HG02981 (cell line): ENCODE data around the gene SAMD1.
A peak's percentile ranks its signal among the peaks of the same experiment; 100 is the strongest.

ENCODE experiments used
- ATAC-seq: cut with Tn5 transposase; IDR thresholded peaks from one replicate; pipeline ENCODE4 v1.9.1; 2021; ENCODE audit warnings: mild to moderate bottlenecking, moderate library complexity; ENCODE audit not compliant: unreplicated experiment

The SAMD1 gene

GRCh38 chr19:14090509-14091080, at the start of gene SAMD1:
TSS of gene SAMD1 (minus strand) at chr19:14090751.
- peak; percentile 36 for ATAC-seq

GRCh38 chr19:14139944-14140343, 49.4 kb upstream of the SAMD1 start:
- ATAC-seq, result no peak

DNA sequence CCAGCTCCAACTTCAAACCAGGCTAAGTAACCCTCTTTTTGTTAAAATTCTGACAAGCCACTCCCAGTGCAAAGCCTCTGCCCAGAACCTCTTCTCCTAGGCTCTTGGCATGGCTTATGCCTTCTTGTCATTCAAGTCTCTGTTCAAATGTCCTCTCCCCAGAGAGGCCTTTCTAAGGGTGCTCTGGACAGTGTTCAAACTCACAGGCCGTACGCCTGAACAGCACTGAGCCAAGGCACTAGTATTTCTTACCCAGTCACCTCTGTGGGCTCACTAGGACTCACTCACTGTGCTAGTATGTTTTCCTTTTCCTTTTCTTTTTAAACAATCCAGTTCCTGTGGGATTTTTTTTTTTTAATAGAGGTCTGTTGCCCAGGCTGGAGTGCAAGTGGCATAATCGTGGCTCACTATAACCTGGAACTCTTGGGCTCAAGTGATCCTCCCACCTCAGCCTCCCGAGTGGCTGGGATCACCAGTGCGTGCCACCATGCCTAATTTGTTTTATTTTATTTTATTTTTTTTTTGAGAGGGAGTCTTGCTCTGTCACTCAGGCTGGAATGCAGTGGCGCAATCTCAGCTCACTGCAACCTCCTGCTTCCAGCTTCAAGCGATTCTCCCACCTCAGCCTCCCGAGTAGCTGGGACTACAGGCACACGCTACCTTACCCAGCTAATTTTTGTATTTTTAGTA, 48.2 kb upstream of the SAMD1 start:
- ATAC-seq, result no peak

DNA sequence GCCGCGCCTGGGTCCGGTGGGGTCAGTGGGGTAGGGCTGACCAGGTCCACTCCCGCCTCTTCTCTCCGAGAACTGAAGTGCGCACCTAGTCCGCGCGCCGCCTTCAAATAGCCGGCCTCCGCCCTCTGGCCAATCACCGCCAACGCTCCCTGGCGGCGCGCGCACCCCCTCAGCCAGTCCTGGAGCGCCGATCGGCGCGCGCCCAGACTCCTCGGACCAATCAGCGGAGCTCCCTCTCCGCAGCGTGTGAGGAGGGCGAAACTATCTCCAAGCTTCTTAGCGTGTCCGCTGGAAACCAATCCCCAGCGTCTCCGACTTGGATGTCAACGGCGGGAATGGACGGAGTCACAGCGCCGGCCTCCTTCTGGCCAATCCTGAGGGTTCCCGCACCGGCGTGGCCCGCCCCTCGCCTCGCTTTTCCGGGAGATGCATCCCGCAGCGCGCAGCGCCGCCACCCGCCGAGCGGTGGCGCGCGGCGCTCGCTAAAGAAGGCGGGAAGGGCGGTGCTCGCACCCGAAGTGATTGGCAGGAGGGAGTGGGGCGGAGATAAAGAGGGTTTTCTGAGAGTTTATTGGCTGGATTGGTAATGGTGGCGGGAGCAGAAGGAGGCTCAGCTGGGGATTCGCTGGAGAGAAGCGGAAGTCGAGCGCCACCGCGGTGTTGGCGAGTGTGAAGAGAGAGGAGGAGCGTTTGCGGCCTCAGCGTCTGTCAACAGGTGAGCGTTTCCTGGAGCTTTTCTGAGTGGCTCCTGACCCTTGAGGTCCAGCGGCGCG, 46.1 kb upstream of the SAMD1 start, which contains the start of gene ASF1B:
TSS of gene ASF1B (minus strand) at position 81 of the 773 bp plus-strand sequence. CDS start 133 bp downstream, outside the sequence.
- ATAC-seq, result peak; percentile 74

DNA sequence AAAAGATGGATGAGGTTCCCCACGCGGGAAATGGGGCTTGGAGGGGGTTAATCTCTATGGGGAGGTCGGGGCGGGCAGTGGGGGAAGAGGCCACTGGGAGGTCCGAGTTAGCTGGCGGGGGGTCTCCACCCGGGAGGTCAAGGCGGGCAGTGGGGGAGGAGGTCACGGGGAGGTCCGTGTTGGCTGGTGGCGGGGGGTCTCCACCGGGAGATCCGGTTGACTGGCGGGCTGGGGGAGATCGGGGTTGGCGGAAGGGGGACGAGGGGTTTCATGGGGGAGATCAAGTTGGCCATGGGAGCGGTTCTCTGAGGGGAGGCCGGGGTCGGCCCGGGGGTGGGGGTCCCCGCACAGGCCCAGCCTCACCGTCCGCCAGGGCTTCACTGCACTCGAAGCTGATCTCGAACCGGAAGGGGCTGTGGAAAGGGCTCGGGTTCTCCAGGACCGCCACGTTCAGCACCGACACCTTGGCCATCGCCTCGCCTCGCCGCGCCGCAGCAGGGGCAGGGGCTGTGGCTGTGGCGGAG, 45.5 kb upstream of the SAMD1 start:
- no peak for ATAC-seq

DNA sequence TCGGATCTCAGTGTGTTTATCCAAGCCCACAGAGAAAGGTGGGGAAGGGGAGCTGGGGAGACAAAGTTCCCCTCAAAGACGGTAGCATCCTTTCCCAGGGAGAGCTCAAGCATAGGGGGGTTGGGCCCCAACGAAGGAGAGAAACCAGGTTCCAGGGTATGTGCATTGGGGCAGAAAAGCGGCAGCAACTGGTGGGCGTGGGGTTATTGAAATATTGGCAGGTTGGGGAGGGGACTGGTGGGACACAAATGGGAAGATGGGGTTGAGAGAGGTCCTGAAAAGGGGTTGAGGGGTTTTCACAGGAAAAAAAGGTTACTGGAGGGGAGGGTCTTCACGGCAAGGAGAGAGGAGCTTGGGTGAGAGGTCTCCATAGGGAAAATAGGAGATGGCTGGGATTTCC, 44.8 kb upstream of the SAMD1 start:
- no peak for ATAC-seq

DNA sequence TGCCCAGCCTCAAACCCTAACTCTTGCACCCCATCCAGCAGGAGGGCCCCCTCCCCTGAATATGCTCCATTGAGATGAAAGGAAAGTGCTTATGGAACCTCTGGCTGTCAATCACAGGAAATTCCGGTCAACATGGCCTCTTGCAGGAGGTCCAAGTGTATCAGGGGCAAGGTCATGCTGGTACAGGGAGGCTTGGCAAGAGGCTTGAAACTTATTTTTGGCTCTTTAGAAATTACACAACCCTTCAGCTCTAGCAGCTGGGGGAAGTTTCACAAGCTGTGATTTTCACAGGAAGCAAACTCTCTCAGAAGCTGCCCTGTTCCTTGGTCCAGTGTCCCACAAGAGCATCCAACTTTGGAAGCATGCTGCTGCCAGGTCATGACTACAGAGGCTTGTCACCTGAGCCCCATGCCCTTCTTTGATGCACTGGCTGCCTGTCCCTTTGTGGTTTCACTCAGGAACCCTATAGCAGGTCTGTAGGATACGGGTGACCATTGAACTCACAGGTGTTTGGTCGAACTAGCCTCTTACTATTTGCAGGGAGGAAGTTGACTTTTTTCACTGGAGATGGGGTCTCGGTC, 37.5 kb upstream of the SAMD1 start:
- ATAC-seq, result no peak

- no peak for ATAC-seq
Measured at GRCh38 chr19:14127176-14127575, 36.6 kb upstream of the SAMD1 start.

DNA sequence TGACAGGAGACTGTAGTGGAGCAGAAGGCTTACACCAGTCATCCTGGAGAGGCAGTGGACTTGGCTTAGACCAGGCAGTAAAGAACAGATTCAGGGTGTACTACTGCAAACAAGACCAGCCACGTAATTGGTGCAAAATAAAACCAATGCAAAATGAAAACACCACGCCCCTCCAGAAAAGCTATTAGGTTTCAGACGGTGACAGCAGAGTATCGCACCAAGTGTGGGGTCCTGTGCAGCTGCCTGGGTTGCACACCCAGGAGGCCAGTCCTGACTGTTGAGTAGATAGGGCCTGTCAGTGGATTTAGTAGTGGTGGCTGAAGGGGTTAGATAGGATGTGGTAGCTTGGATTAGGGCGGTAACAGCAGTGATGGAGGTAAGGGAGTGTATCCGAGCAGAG, 32.4 kb upstream of the SAMD1 start:
- no peak for ATAC-seq

DNA sequence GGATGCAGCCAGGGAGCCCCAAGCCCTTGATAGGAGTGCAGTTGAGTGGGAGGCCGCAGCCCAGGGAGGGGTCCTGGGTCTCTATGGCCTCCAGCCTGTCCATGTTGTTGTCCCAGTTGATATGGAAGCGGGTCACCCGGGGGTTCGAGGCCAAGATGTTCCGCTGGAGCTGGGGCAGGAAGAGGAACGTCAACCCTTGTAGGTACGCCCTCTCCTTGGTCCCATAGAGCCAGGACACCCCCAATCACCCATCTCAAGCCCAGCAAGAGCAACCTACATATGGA, 29.9 kb upstream of the SAMD1 start:
- no peak for ATAC-seq

GRCh38 chr19:14119644-14120496, 29.3 kb upstream of the SAMD1 start:
- no peak for ATAC-seq

DNA sequence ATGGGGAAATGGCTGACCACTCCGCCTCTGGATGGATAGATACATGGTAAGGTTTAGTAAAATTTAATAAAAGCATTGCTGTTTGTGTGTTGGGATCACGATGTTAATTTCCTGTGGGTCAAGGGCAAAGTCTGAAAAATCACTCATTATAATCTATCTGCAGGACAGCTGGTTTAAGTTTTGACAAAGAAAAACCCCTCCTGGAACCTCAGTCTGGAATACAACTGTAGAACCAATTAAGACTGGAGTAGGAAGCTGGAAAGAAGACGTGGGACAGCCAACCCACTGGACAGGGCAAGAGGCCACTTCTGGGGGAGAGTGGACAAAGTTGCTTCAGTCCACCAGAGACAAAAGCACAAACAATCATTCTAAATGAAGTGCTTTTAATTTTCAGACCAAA, 28.6 kb upstream of the SAMD1 start:
- ATAC-seq, result no peak

GRCh38 chr19:14118165-14119051, 27.9 kb upstream of the SAMD1 start:
- ATAC-seq, result no peak

GRCh38 chr19:14117668-14118164, 27.2 kb upstream of the SAMD1 start, which contains the start of gene PRKACA:
TSS of gene PRKACA (minus strand) at chr19:14117762. CDS start at chr19:14117547, 215 bp downstream.
- peak; percentile 93 for ATAC-seq

DNA sequence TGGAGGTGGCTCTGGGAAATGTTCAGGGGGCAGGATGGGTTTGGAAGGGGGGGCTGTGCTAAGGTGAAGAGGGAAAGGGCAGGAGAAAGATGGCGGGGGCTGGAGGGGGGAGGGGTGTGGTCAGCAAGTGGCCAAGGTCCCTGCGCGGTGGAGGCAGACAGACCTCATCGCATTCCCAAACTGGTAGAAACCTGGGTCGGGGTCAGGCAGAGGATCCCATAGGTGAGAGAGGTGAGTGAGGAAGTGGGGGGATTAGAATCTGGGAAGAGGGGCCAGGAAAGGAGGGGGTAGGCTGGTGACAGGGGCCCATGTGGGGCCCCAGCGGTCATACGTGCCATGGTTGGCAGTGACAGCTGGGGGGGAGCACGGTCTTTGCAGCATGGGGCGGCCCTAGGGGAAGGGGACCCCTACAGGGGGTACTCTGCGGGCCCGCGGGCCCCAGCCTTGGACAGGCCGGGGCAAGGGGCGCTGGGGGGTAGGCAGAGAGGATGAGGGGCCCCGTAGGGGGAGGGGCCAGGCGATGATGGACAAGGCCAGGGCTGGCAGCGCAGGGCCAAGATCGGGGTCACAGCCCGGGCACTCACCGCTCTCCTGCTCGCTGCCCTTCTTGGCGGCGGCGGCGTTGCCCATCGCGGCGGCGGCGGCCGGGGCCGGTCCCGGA, 26.5 kb upstream of the SAMD1 start:
- ATAC-seq, result no peak

GRCh38 chr19:14116525-14116917, 26.0 kb upstream of the SAMD1 start:
- ATAC-seq, result no peak

GRCh38 chr19:14115756-14116155, 25.2 kb upstream of the SAMD1 start:
- ATAC-seq, result no peak

GRCh38 chr19:14114854-14115253, 24.3 kb upstream of the SAMD1 start:
- no peak for ATAC-seq

DNA sequence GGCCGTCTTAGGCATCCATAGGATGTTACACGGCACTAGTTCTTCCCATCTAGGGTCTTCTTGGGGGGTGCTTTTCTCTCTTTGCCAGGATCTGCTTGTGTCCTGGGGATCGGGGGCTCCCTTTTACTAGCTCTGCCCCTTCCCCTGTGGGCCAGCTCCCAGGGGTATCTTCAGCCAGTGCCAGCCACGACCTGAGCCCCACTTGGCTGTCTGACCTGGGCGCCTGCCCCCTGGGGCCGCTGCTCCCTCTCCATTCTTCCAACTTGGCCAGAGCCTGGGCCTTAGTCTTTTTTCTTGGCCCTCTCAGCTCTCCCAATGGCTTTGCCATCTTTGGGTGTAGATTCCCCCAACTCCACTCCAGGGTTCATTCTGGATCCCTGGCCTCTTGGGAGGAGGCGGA, 23.9 kb upstream of the SAMD1 start:
- ATAC-seq, result no peak
